ENCODE data around the gene TMTC2.

DNA sequence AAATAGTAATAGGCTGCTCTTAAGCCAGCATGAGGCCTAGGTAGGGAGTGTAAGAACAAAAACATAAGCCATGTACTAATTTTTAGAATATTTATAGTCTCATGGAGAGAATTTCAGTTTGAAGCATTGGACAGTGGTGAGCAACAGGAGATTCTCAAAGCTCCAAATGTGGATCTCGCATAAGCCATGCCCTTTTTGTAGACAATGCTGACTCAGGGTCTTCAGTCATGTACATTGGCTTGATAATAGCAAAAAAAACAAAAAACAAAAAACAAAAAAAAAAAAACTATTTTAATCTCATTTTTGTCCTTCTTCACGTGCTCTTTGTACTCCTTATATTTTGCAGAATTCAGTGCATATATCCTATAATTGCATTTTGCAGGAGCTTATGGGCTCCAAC is 402.9 kb downstream of the TMTC2 start:
- TF ChIP-seq EZH2 (IDR thresholded peaks at IDR 0.05) (no peak), EZH2phosphoT487 (IDR thresholded peaks at IDR 0.05) (no peak)
- TF ChIP-seq, protein P1, sequence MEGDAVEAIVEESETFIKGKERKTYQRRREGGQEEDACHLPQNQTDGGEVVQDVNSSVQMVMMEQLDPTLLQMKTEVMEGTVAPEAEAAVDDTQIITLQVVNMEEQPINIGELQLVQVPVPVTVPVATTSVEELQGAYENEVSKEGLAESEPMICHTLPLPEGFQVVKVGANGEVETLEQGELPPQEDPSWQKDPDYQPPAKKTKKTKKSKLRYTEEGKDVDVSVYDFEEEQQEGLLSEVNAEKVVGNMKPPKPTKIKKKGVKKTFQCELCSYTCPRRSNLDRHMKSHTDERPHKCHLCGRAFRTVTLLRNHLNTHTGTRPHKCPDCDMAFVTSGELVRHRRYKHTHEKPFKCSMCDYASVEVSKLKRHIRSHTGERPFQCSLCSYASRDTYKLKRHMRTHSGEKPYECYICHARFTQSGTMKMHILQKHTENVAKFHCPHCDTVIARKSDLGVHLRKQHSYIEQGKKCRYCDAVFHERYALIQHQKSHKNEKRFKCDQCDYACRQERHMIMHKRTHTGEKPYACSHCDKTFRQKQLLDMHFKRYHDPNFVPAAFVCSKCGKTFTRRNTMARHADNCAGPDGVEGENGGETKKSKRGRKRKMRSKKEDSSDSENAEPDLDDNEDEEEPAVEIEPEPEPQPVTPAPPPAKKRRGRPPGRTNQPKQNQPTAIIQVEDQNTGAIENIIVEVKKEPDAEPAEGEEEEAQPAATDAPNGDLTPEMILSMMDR (IDR thresholded peaks at IDR 0.05): no peak
